ENCODE results near the gene CLCN4. TPM values are rescaled to one million over a fixed set of nuclear protein-coding genes. Genes with fewer than 3 reads are reported as not detected.

Gene CLCN4
- polyA plus RNA-seq, 1 of the 3 experiments (the other 2 are of a cell fraction), result 1.1 TPM

DNA sequence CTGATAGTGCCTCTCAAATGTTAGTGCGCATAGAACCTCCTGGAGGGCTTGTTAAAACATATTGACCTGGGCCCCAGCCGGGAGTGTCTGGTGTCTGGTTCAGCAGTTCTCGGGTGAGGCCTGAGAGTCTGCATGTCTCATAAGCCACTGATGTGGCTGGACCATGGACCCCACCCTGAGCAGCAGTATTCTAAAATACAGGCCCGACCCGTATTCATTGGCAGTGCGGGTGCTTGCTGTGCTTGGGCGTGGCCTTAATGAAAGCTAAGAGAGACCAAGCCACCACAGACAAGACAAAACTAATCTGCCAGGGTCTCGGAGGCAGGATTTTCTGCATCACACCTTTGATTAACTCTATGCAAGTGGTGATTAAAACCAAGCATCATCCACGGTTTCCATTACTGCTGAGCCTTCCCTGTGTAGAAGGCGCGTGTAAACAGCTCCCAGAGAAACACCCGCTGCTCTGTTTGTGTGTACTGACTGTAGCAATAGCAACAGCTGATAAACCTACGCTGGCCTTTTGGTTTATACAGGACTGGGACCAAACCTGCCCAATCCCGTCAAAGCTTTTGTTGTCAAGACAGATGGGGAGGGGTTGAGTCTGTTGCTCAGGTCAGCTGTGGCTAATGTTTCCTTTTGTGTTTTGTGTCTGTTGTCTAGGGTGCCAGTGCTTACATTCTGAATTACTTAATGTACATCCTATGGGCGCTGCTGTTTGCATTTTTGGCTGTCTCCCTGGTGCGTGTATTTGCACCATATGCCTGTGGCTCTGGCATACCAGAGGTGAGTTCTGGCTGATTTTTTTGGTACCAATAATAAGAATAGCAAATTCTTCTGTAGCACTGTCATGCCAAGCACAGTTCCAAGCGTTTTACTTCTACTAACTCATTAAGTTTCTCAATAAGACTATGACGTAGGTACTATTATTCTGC lies 40.8 kb downstream of the CLCN4 start:
- H3K4me2 ChIP-seq, result no peak overlapping the region
- no peak overlapping the region for H3K27ac ChIP-seq (ENCODE audit: low read depth in 2 of 2, low read length in 1 of 2)
- H3K4me3 ChIP-seq (ENCODE audit: low read depth in 2 of 2, low read length in 1 of 2), result no peak overlapping the region
- ChIA-PET CTCF (interaction anchor here (6.3 kb wide), 1 partner anchor 7 kb away, joined by 40 read pairs; no protein-coding TSS in a partner anchor), POLR2A (no interaction called here)
- no peak for DNase-seq
- H3K4me1 ChIP-seq (ENCODE audit: control insufficient read depth in 1 of 2, insufficient read depth in 2 of 2, low read depth in 1 of 2, low read length in 1 of 2), result no peaks in the 10 kb centered on the region
- H3K27me3 ChIP-seq (ENCODE audit: insufficient read depth), result no peaks in the 10 kb centered on the region
- no peaks in the 10 kb centered on the region for H3K9me2 ChIP-seq
- H2AFZ ChIP-seq (ENCODE audit: low read depth), result no peak overlapping the region
- H3K9ac ChIP-seq, result no peak overlapping the region
- 41% methylated on average over 15 of the region's 18 CpGs for WGBS (ENCODE audit: low lambda C conversion rate)
- H3F3A ChIP-seq (replicated peaks; ENCODE audit: insufficient read depth), result no peaks in the 10 kb centered on the region
- no peaks in the 10 kb centered on the region for H3K79me2 ChIP-seq (ENCODE audit: insufficient read depth)
- H3K9me3 ChIP-seq, result no peaks in the 10 kb centered on the region
- H3K36me3 ChIP-seq (replicated peaks in 1 of 2; ENCODE audit: control insufficient read depth in 1 of 2, insufficient read depth in 2 of 2, low read length in 1 of 2), result no peaks in the 10 kb centered on the region
- no peaks in the 10 kb centered on the region for H4K20me1 ChIP-seq (ENCODE audit: insufficient read depth)
- no peak for TF ChIP-seq EP300 (IDR thresholded peaks at IDR 0.05; ENCODE audit: borderline replicate concordance in 1 of 2, low read depth in 1 of 2, low read length in 1 of 2)

DNA sequence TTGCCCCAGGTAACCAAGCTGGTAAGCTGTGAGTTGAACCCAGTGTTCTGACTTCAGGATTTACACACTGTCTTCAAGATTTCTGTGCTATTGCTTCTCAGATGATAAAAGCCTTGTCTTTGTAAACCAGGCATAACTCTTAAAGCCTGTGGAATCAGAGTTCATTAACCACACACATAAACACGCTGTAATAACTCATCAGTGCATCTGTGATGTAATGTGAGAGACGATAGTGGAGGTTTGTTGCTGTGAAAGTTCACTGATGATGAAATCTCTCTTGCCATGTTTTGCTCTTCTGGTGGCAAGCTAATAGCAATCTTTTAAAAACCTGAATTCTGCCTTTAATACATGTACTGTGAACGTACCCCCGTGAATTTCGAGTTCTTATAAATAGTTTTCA lies 41.5 kb downstream of the CLCN4 start:
- CTCF ChIA-PET, result interaction anchor here (0.6 to 6.3 kb wide), 2 partner anchors 8 to 175 kb away, joined by 3 to 40 read pairs; no protein-coding TSS in a partner anchor
- 54% methylated on average over 5 of the region's 5 CpGs for whole genome bisulfite sequencing (ENCODE audit: low lambda C conversion rate)
- DNase-seq, result no peak

DNA sequence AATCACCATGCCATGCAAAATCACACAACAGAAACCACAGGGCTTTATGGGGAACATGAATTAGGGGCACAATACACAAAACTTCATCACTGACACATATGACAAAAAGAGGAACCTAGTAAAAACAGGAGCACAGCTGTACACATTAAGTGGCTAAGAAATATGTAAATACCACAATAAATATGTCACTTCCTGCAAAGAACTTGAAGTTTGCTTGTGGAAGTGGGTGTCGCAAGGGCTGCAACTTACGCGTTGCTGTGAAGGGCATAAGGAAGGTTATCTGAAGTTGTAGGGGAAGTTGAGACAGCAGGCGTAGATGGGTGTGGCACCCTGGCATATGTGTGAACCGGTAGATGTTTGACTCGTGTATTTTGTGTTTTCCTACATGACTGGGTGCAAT lies 42.4 kb downstream of the CLCN4 start:
- Histone ChIP-seq H3K9me3 (no peaks in the 10 kb centered on the region), H3K4me3 (ENCODE audit: low read depth in 2 of 2, low read length in 1 of 2) (no peak overlapping the region), H2AFZ (ENCODE audit: low read depth) (no peak overlapping the region), H3K79me2 (ENCODE audit: insufficient read depth) (no peaks in the 10 kb centered on the region), H3K27ac (ENCODE audit: low read depth in 2 of 2, low read length in 1 of 2) (no peak overlapping the region), H3K27me3 (ENCODE audit: insufficient read depth) (no peaks in the 10 kb centered on the region), H3F3A (replicated peaks; ENCODE audit: insufficient read depth) (no peaks in the 10 kb centered on the region), H3K9me2 (no peaks in the 10 kb centered on the region), H3K9ac (no peak overlapping the region), H3K36me3 (replicated peaks in 1 of 2; ENCODE audit: control insufficient read depth in 1 of 2, insufficient read depth in 2 of 2, low read length in 1 of 2) (no peaks in the 10 kb centered on the region), H4K20me1 (ENCODE audit: insufficient read depth) (no peaks in the 10 kb centered on the region), H3K4me2 (no peak overlapping the region), H3K4me1 (ENCODE audit: control insufficient read depth in 1 of 2, insufficient read depth in 2 of 2, low read depth in 1 of 2, low read length in 1 of 2) (no peaks in the 10 kb centered on the region)
- ChIA-PET POLR2A (no interaction called here), CTCF (interaction anchor here (6.3 kb wide), 1 partner anchor 9 kb away, joined by 40 read pairs; no protein-coding TSS in a partner anchor)
- WGBS (ENCODE audit: low lambda C conversion rate), result 57% methylated on average over 6 of the region's 6 CpGs
- TF ChIP-seq RAD21 (IDR thresholded peaks at IDR 0.05; ENCODE audit: low read length) (no peak), SIN3A (IDR thresholded peaks at IDR 0.05; ENCODE audit: borderline replicate concordance, low read depth, low read length) (no peak), POLR2AphosphoS5 (IDR thresholded peaks at IDR 0.05; ENCODE audit: low read depth, low read length) (no peak), FOXM1 (IDR thresholded peaks at IDR 0.05; ENCODE audit: low read depth) (no peak), EZH2phosphoT487 (IDR thresholded peaks at IDR 0.05; ENCODE audit: borderline replicate concordance, low read depth) (no peak), RXRA (IDR thresholded peaks at IDR 0.05; ENCODE audit: borderline replicate concordance, low read depth) (no peak), YY1 (IDR thresholded peaks at IDR 0.05; ENCODE audit: low read depth) (no peak)
- TF ChIP-seq, protein P1, sequence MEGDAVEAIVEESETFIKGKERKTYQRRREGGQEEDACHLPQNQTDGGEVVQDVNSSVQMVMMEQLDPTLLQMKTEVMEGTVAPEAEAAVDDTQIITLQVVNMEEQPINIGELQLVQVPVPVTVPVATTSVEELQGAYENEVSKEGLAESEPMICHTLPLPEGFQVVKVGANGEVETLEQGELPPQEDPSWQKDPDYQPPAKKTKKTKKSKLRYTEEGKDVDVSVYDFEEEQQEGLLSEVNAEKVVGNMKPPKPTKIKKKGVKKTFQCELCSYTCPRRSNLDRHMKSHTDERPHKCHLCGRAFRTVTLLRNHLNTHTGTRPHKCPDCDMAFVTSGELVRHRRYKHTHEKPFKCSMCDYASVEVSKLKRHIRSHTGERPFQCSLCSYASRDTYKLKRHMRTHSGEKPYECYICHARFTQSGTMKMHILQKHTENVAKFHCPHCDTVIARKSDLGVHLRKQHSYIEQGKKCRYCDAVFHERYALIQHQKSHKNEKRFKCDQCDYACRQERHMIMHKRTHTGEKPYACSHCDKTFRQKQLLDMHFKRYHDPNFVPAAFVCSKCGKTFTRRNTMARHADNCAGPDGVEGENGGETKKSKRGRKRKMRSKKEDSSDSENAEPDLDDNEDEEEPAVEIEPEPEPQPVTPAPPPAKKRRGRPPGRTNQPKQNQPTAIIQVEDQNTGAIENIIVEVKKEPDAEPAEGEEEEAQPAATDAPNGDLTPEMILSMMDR (IDR thresholded peaks at IDR 0.05), result no peak
- TF ChIP-seq, protein P2, sequence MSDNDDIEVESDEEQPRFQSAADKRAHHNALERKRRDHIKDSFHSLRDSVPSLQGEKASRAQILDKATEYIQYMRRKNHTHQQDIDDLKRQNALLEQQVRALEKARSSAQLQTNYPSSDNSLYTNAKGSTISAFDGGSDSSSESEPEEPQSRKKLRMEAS (IDR thresholded peaks at IDR 0.05; ENCODE audit: low read depth), result no peak
- TF ChIP-seq, protein P3, sequence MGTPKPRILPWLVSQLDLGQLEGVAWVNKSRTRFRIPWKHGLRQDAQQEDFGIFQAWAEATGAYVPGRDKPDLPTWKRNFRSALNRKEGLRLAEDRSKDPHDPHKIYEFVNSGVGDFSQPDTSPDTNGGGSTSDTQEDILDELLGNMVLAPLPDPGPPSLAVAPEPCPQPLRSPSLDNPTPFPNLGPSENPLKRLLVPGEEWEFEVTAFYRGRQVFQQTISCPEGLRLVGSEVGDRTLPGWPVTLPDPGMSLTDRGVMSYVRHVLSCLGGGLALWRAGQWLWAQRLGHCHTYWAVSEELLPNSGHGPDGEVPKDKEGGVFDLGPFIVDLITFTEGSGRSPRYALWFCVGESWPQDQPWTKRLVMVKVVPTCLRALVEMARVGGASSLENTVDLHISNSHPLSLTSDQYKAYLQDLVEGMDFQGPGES (IDR thresholded peaks at IDR 0.05; ENCODE audit: low read depth, low read length), result no peak
- no peak for DNase-seq

More for the DNA sequence above, 41.5 kb downstream of the CLCN4 start:
- Histone ChIP-seq H3K36me3 (replicated peaks in 1 of 2; ENCODE audit: control insufficient read depth in 1 of 2, insufficient read depth in 2 of 2, low read length in 1 of 2) (no peaks in the 10 kb centered on the region), H3K9ac (no peak overlapping the region), H3K4me3 (ENCODE audit: low read depth in 2 of 2, low read length in 1 of 2) (no peak overlapping the region), H3F3A (replicated peaks; ENCODE audit: insufficient read depth) (no peaks in the 10 kb centered on the region), H3K9me3 (no peaks in the 10 kb centered on the region), H3K27ac (ENCODE audit: low read depth in 2 of 2, low read length in 1 of 2) (no peak overlapping the region), H2AFZ (ENCODE audit: low read depth) (no peak overlapping the region), H4K20me1 (ENCODE audit: insufficient read depth) (no peaks in the 10 kb centered on the region), H3K4me1 (ENCODE audit: control insufficient read depth in 1 of 2, insufficient read depth in 2 of 2, low read depth in 1 of 2, low read length in 1 of 2) (no peaks in the 10 kb centered on the region), H3K27me3 (ENCODE audit: insufficient read depth) (no peaks in the 10 kb centered on the region), H3K4me2 (no peak overlapping the region), H3K9me2 (no peaks in the 10 kb centered on the region), H3K79me2 (ENCODE audit: insufficient read depth) (no peaks in the 10 kb centered on the region)
- TF ChIP-seq POLR2AphosphoS5 (IDR thresholded peaks at IDR 0.05; ENCODE audit: low read depth, low read length) (no peak), FOSL2 (IDR thresholded peaks at IDR 0.05; ENCODE audit: borderline replicate concordance, low read depth) (no peak), SMC3 (IDR thresholded peaks at IDR 0.05; ENCODE audit: low read depth, low read length) (no peak)
- TF ChIP-seq, protein P4, sequence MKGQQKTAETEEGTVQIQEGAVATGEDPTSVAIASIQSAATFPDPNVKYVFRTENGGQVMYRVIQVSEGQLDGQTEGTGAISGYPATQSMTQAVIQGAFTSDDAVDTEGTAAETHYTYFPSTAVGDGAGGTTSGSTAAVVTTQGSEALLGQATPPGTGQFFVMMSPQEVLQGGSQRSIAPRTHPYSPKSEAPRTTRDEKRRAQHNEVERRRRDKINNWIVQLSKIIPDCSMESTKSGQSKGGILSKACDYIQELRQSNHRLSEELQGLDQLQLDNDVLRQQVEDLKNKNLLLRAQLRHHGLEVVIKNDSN (IDR thresholded peaks at IDR 0.05; ENCODE audit: borderline replicate concordance, low read depth), result no peak
- POLR2A ChIA-PET, result no interaction called here

All from SK-N-SH (cell line).